Activated CD4-positive, alpha-beta T cell treated with anti-CD3 and anti-CD28 coated beads, Interleukin-10, Interleukin-2, amounts not matched to agents 100 ng/mL and 50 ng/mL, durations not matched to agents 16 hours and 8 hours (primary cell): ENCODE measurements around the gene ZDHHC8.

Experiments used
- DNase-seq: peaks from one replicate; pipeline ENCODE4 v3.0.0-alpha.2; 2020

ZDHHC8 gene

GRCh38 chr22:20130319-20130718, 1.3 kb upstream of the ZDHHC8 start:
- DNase-seq, result no peak

GRCh38 chr22:20130731-20131596, 640 bp upstream of the ZDHHC8 start:
- peak; percentile 84 for DNase-seq

DNA sequence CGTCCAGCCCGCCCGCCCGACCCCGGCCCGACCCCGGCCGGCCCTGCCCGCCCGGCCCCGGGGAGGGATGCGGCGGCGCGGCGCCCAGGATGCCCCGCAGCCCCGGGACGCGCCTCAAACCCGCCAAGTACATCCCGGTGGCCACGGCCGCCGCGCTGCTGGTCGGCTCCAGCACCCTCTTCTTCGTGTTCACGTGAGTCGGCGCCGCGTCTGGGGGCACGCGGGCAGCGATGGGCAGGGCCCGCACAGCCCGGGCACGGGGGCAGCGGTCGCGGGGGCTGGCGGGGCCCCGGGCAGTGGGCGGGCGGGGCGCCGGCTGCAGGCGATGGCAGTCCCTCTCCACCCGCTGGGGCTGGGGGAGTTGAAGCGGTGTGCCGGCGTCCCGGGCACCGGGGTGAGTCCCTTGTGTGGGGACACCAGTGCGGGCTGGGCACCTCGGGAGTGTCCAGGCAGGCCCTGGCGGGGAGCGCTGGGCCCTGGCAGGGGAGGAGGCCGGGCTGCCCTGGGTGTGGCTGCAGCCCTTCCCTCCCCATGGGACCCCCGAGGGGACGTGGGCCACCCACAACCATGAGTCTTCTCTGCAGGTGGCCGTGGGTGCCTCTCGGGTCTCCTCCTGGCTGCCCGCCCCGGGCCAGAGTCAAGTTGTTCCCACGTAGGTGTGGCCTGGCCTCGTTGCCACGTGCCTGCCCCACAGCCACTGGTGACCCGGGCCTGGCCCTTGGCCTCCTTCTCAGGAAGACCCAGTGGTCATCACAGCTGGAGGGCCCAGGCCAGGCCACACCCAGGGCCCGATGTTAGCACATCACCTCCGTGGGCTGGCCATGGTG, 468 bp downstream of the ZDHHC8 start:
- no peak for DNase-seq

- no peak for DNase-seq
Observed at GRCh38 chr22:20132686-20133246, 1.2 kb downstream of the ZDHHC8 start.

GRCh38 chr22:20133930-20134549, 2.4 kb downstream of the ZDHHC8 start:
- no peak for DNase-seq

DNA sequence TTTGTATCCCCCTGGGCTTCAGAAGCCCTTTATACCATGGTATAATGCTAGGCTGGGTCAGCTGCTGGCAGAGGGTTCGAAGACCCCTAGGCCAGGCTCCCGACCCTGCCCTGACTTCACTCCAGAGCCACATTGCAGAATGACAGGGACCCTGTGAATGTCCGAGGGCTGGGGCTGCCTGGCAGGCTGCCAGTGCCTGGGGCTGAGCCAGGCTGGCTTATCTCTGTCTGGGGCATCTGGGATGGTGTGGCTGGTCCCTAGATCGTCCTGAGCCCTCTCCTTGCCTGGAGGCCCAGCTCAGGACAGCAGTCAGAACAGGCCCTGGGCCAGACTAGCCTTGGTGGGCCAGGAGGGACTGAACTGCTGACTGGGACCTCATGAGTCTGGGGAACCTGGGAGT, 3.7 kb downstream of the ZDHHC8 start:
- no peak for DNase-seq

DNA sequence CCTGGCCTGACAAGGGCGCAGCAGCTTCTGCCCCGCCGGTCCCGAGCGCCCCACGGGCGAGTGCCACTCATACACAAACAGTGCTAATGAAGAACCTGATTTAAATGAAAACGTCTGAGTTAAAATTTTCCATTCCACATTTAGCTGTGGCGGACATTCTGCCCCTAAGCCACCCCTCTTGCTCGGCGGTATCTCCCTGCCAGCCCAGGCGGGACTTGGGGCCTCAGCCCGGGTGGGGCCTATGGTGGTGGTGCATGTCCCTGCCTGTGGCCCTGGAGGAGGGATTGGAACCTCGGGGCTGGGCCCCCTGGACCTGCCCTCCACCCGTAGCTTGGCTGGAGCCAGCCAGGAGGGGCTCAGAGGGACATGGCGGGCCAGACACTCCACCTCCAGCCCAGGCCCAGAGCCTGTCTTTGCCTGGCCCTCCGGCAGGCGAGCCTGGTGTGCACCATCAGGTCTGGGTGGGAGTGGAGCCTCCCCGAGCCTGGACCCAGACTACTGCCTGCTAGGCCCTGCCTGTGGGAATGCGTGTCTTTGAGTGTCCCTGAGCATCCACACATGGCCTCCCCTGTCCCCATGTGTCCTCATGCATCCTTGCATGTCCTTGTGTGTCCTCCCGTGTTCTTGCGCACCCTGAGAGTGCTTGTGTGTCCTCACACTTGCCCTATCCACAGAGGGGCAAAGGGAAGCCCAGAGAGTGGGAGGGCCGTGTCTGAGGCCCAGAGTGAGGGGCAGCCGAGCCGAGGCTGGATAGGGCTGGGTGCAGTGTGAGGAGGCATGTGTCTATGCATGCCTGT, 4.4 kb downstream of the ZDHHC8 start:
- DNase-seq, result no peak

DNA sequence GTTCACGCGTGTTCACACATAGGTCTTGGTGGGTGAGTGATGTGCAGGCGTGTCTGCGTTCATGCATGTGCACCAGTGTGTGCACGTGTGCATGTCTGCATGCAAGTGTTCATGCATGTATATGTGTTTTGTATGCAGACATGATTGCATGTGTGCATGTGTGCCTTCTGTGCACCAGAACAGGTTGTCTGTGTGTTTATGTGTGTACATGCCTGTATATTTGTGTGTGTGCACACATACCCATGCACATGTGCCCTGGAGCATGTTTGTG, 4.9 kb downstream of the ZDHHC8 start:
- DNase-seq, result no peak

- no peak for DNase-seq
Observed at GRCh38 chr22:20137113-20137512, 5.5 kb downstream of the ZDHHC8 start.

DNA sequence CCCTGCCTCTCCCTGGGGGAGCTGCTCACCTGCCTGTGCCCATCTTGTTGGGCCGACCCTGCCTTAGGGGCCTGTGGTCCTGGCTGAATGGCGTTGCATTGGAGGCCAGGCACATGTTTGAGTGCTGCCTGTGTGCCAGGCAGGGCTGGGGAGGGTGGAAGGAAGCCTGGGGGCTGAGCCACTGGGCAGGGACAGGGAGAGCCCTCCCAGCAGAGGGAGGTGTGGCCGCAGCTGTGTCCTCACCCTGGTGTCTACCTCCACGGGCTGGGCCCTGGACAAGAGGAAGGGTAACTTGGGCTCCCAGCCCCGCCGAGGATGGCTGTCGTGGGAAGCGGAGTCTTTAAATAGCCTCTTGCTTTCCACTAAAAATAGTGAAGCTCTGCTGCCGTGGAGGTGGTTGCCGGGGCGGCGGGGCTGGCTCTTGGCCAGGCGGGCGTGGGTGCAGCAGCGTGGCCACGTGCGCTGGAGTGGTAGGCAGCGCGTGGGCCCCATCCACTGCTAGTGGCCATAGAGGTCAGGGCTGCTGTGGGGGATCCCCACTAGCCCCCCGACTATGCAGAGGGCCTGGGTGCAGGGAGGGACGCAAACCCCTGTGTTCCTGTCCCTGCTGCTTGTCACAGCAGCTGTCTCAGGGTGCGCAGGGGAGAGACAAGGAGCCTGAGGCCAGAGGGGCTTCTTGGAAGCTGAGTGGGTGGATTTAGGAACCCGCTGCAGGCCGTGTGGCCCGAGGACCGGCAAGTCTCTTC, 6.2 kb downstream of the ZDHHC8 start:
- DNase-seq, result no peak

- no peak for DNase-seq
Observed at GRCh38 chr22:20138417-20138738, 6.8 kb downstream of the ZDHHC8 start.

DNA sequence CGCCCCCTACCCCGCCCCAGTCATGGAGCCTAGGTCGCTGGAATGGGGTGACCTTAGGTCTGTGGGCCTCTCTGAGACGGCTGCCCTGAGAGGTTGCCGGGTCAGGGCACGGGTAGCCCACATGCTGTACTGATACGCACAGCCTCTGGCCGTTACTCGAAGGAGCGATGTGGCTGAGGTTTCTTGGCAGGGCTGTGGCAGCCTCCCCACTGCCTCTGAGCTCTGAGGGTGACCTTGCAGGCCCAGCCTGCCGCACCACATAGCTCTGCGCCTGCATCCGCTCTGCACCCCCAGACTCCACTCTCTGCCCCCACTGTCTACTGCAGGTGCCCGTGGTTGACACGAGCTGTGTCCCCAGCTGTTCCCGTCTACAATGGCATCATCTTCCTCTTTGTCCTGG, 7.3 kb downstream of the ZDHHC8 start:
- DNase-seq, result no peak

DNA sequence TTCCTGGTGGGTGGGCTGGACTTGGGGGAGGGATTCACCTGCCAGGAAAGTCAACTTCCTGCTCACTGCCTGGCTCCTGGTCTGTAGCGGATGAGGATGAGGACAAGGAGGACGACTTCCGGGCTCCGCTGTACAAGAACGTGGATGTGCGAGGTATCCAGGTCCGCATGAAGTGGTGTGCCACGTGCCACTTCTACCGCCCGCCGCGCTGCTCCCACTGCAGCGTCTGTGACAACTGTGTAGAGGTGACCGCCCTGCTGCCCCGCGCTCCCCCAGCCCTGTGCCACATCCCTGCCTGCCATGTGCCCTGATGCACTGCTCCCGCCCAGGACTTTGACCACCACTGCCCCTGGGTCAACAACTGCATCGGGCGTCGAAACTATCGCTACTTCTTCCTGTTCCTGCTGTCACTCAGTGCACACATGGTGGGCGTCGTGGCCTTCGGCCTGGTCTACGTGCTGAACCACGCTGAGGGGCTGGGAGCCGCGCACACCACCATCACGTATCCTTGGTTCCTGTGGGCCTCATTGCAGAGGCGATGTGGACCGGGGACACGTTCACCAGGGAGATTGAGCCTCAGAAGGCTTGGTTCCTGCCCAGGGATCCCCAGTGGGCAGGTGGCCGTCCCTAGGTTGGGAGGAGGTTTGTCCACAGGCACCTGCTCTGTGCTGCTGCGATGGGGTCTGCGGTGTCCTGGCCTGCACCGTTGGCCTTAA, 7.9 kb downstream of the ZDHHC8 start:
- DNase-seq, result no peak

DNA sequence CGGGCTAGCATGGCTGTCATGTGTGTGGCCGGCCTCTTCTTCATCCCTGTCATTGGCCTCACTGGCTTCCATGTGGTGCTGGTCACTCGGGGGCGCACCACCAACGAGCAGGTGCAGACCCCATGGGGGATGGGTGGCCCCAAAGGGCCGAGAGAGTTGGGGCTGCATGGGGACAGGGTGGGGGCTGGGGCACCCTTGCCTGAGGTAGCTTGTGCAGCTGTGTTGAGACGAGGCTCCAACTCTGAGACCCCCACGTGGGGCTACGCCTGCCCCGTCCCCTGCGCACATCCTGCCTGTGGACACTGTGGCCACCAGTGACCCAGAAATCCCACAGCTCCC, 8.5 kb downstream of the ZDHHC8 start:
- DNase-seq, result no peak

- DNase-seq, result no peak
Observed at GRCh38 chr22:20140521-20140964, 8.9 kb downstream of the ZDHHC8 start.

- DNase-seq, result no peak
Observed at GRCh38 chr22:20141186-20142077, 9.8 kb downstream of the ZDHHC8 start.

DNA sequence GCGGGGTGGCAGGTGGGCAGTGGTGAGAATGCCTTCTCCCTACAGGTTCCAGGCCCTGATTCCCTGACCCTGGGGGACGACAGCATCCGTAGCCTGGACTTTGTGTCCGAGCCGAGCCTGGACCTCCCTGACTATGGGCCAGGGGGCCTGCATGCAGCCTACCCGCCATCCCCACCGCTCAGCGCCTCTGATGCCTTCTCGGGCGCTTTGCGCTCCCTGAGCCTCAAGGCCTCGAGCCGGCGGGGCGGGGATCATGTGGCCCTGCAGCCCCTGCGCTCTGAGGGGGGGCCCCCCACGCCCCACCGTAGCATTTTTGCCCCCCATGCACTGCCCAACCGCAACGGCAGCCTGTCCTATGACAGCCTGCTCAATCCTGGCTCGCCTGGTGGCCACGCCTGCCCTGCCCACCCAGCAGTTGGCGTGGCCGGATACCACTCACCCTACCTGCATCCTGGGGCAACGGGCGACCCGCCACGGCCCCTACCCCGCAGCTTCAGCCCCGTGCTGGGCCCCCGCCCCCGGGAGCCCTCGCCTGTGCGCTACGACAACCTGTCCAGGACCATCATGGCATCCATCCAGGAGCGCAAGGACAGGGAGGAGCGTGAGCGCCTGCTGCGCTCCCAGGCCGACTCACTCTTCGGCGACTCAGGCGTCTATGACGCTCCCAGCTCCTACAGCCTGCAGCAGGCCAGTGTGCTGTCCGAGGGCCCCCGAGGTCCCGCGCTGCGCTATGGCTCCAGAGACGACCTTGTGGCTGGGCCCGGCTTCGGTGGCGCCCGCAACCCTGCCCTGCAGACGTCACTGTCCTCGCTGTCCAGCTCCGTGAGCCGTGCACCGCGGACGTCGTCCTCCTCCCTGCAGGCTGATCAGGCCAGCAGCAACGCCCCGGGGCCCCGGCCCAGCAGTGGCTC, 11.4 kb downstream of the ZDHHC8 start:
- no peak for DNase-seq

DNA sequence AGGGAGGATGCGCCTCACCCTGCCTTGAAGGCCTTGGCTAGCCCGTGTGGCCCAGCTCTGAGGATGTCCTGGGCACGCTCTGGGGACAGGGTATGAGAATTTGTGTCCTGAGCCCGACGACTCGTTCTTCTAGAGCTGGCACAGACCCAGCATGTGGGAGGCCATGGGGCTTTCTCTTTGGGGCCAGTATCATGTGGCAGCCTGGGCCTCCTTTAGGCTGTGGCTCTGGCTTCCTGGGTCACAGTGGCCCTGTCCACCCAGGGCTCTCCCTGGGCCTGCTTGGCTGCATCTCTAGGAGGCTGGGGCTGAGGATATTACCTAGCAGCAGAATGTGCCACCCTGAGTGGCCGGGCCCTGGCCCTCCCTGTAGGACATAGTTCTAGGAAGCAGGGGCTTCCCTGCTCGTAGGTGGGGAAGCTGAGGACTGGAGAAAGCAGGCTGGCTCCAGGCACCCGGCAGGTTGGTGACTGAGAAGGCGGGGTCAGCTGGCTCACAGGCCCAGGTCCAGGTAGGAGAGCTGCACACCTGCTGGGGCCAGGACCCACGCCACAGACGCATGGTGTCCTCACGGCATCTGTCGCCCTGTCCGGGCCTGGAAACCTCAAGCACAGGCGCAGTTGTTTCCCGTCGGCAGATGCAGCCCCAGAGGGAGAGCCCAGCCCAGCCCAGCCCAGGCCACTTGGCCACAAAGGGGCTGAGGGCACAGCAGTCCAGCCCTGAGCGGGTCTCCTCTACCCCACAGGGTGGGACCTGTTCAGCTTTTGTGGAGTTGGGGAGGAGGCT, 12.5 kb downstream of the ZDHHC8 start:
- no peak for DNase-seq
